KMS-11 (cell line): ENCODE results near the gene TPP2.

Source experiments
- H2AFZ ChIP-seq: fragments of 200-600 bp; sonication (generic); 2 replicates; pipeline ENCODE4 v1.6.1; 2016; ENCODE audit warnings: antibody characterized with exemption, mixed run types, low read depth
- H3K27ac ChIP-seq: fragments of 200-600 bp; sonication (generic); 2 replicates; pipeline ENCODE4 v1.6.1; 2016; ENCODE audit warnings: mild to moderate bottlenecking, mixed run types
- H3K27me3 ChIP-seq: fragments of 200-600 bp; sonication (generic); 2 replicates; pipeline ENCODE4 v1.6.1; 2017; ENCODE audit warnings: mild to moderate bottlenecking, low read depth, mixed run types, moderate library complexity; ENCODE audit not compliant: insufficient read depth
- H3K36me3 ChIP-seq: fragments of 200-600 bp; sonication (generic); 2 replicates; pipeline ENCODE4 v1.6.1; 2017; ENCODE audit warnings: mild to moderate bottlenecking, mixed run types; ENCODE audit not compliant: insufficient read depth
- H3K4me1 ChIP-seq: fragments of 200-600 bp; sonication (generic); 2 replicates; pipeline ENCODE4 v1.6.1; 2016; ENCODE audit warnings: mild to moderate bottlenecking, low read depth, mixed run types; ENCODE audit not compliant: poor library complexity, severe bottlenecking
- H3K4me2 ChIP-seq: fragments of 200-600 bp; sonication (generic); 2 replicates; pipeline ENCODE4 v1.7.0; 2016; ENCODE audit warnings: mild to moderate bottlenecking, mixed run types
- H3K4me3 ChIP-seq: fragments of 200-600 bp; sonication (generic); IDR thresholded peaks from 2 replicates; pipeline ENCODE4 v1.6.1; 2017; ENCODE audit warnings: low read depth, low read length, mixed read lengths; ENCODE audit not compliant: insufficient read depth
- H3K79me2 ChIP-seq: fragments of 200-600 bp; sonication (generic); 2 replicates; pipeline ENCODE4 v1.6.1; 2016; ENCODE audit warnings: low read depth, mixed run types; ENCODE audit not compliant: insufficient read depth
- H3K9ac ChIP-seq: fragments of 200-600 bp; sonication (generic); 2 replicates; pipeline ENCODE4 v1.6.1; 2016; ENCODE audit warnings: mild to moderate bottlenecking, mixed run types
- H4K20me1 ChIP-seq: fragments of 200-600 bp; sonication (generic); 2 replicates; pipeline ENCODE4 v1.6.1; 2016; ENCODE audit warnings: mild to moderate bottlenecking, mixed run types; ENCODE audit not compliant: insufficient read depth
- CTCF ChIP-seq: fragments of 200-600 bp; sonication (generic); conservative IDR thresholded peaks from 2 replicates; pipeline ENCODE4 v1.6.1; 2017; ENCODE audit warnings: low read depth, mild to moderate bottlenecking, antibody characterized with exemption, low read length, moderate library complexity, mixed read lengths

The TPP2 gene

GRCh38 chr13:102718746-102719145 lies 122.0 kb downstream of the TPP2 start:
- TF ChIP-seq CTCF, result no peak
- H3K4me3 ChIP-seq, result no peak overlapping the region
- no peaks in the 10 kb centered on the region for H3K4me1 ChIP-seq
- no peaks in the 10 kb centered on the region for H4K20me1 ChIP-seq
- no peaks in the 10 kb centered on the region for H3K79me2 ChIP-seq
- H2AFZ ChIP-seq, result no peak overlapping the region
- H3K27me3 ChIP-seq, result no peaks in the 10 kb centered on the region
- no peak overlapping the region for H3K9ac ChIP-seq
- H3K27ac ChIP-seq, result no peak overlapping the region
- no peak overlapping the region for H3K4me2 ChIP-seq
- no peaks in the 10 kb centered on the region for H3K36me3 ChIP-seq

GRCh38 chr13:102721800-102722231 lies 125.0 kb downstream of the TPP2 start:
- Histone ChIP-seq H4K20me1 (no peaks in the 10 kb centered on the region), H3K27ac (no peak overlapping the region), H3K79me2 (no peaks in the 10 kb centered on the region), H3K4me1 (no peaks in the 10 kb centered on the region), H3K4me2 (no peak overlapping the region), H2AFZ (no peak overlapping the region), H3K27me3 (no peaks in the 10 kb centered on the region), H3K9ac (no peak overlapping the region), H3K4me3 (no peak overlapping the region), H3K36me3 (no peaks in the 10 kb centered on the region)
- TF ChIP-seq CTCF, result no peak

GRCh38 chr13:102724923-102725322 lies 128.1 kb downstream of the TPP2 start:
- Histone ChIP-seq H3K79me2 (no peaks in the 10 kb centered on the region), H3K36me3 (no peaks in the 10 kb centered on the region), H3K27me3 (no peaks in the 10 kb centered on the region), H3K4me2 (no peak overlapping the region), H3K9ac (no peak overlapping the region), H4K20me1 (no peaks in the 10 kb centered on the region), H3K4me3 (no peak overlapping the region), H2AFZ (no peak overlapping the region), H3K4me1 (no peaks in the 10 kb centered on the region), H3K27ac (no peak overlapping the region)
- no peak for TF ChIP-seq CTCF

GRCh38 chr13:102726430-102726829 lies 129.6 kb downstream of the TPP2 start:
- Histone ChIP-seq H3K9ac (no peak overlapping the region), H3K4me1 (no peaks in the 10 kb centered on the region), H3K27ac (no peak overlapping the region), H3K36me3 (no peaks in the 10 kb centered on the region), H4K20me1 (no peaks in the 10 kb centered on the region), H3K79me2 (no peaks in the 10 kb centered on the region), H3K27me3 (no peaks in the 10 kb centered on the region), H2AFZ (no peak overlapping the region), H3K4me3 (no peak overlapping the region), H3K4me2 (no peak overlapping the region)
- no peak for TF ChIP-seq CTCF
